MCF 10A (cell line): ENCODE results near the gene MVB12B. TPM values are rescaled to one million over a fixed set of nuclear protein-coding genes. Genes with fewer than 3 reads are reported as not detected.

ENCODE experiments used
- BruUV-seq: library from RNA; stranded (reverse); fragments of 400-500 nt; replicated peaks from 2 replicates; lab custom pipeline; 2021; lab: Mats Ljungman, UMichigan
- CTCF ChIA-PET: fragments of 300-600 bp; sonication (Branson Sonifier 250); formaldehyde crosslinking; extraction: SDS; loops from one replicate; lab custom pipeline; 2021; ENCODE audit warnings: antibody characterized with exemption, inconsistent platforms; lab: Yijun Ruan, JAX
- POLR2A ChIA-PET: fragments of 300-600, 350-650 bp; sonication (Branson Sonifier 250); formaldehyde crosslinking; extraction: SDS; loops from one replicate; lab custom pipeline; 2020; ENCODE audit warnings: antibody characterized with exemption, inconsistent platforms; lab: Yijun Ruan, JAX
- DNase-seq: peaks from one replicate; pipeline ENCODE4 v3.0.0-alpha.2; 2018; ENCODE audit not compliant: unreplicated experiment
- H3K27ac Mint-ChIP-seq: one replicate; pipeline ENCODE4 v1.8.0; 2022; ENCODE audit warnings: mild to moderate bottlenecking, low read depth, mixed read lengths; ENCODE audit not compliant: unreplicated experiment
- H3K27me3 Mint-ChIP-seq: one replicate; pipeline ENCODE4 v1.8.0; 2022; ENCODE audit warnings: mixed read lengths; ENCODE audit not compliant: insufficient read depth, unreplicated experiment
- H3K36me3 Mint-ChIP-seq: one replicate; pipeline ENCODE4 v1.8.0; 2022; ENCODE audit warnings: mild to moderate bottlenecking, moderate library complexity, mixed read lengths; ENCODE audit not compliant: insufficient read depth, unreplicated experiment
- H3K4me1 Mint-ChIP-seq: one replicate; pipeline ENCODE4 v1.8.0; 2022; ENCODE audit warnings: mixed read lengths; ENCODE audit not compliant: insufficient read depth, unreplicated experiment
- H3K4me3 Mint-ChIP-seq: one replicate; pipeline ENCODE4 v1.8.0; 2022; ENCODE audit warnings: mild to moderate bottlenecking, moderate library complexity, mixed read lengths; ENCODE audit not compliant: unreplicated experiment
- H3K9me3 Mint-ChIP-seq: one replicate; pipeline ENCODE4 v1.8.0; 2022; ENCODE audit warnings: mixed read lengths; ENCODE audit not compliant: unreplicated experiment
- intact Hi-C: fragments of 100-400 bp; cut with micrococcal nuclease; formaldehyde crosslinking; loops from 2 replicates; pipeline ENCODE4 v1.14.1; 2022
- total RNA-seq: library from RNA; stranded (reverse); gene quantifications from 2 replicates; pipeline ENCODE4 v1.2.3, GENCODE V29; 2022
- TF ChIP-seq, protein P1 (sequence below): fragments of 200-600 bp; IDR thresholded peaks from one replicate; pipeline ENCODE4 v1.8.0; 2022; ENCODE audit warnings: antibody characterized with exemption, mild to moderate bottlenecking; ENCODE audit not compliant: unreplicated experiment

Gene MVB12B
- total RNA-seq, 1 experiment from 2014 or later = 5.5 TPM

DNA sequence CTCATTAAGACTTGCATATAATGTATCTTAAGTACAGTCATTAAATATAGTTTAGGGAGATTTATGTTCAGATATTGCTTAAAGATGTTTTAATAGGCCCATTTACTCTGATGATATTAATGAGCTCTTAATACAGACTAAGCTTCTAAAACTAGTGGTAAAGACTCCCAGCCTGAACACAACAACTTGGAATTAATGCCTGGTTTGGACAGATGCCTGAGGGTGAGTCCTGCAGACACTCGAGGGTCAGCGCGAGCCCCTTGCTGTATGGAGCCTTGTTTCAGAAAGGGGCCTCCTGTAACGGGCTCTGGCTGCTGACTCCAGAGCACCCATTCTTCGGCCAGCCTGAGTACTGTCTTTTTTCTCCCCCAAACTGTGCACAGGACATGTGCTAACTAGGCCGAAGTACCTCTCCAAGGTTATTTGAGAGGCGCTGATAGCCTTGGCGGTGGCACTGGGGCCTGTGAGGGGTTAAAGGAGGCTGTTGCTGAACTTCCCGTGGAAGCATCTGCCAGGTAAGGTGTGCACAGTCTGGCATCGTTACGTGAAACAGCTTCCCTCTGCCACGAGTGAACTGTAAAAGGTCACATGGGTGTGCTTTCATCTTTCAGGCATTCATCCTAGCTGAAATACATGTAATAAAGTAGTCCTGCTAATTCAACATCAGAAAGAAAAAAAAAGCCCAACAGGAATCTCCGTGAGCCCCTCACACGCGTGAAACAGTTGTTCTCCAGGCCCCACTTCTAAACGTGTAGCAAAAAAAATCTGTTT, 113.4 kb downstream of the MVB12B start:
- Mint-ChIP-seq H3K27ac (no peak overlapping the region), H3K36me3 (no peaks in the 10 kb centered on the region), H3K27me3 (no peaks in the 10 kb centered on the region), H3K9me3 (no peaks in the 10 kb centered on the region), H3K4me3 (no peak overlapping the region), H3K4me1 (no peaks in the 10 kb centered on the region)
- TF ChIP-seq, protein P1, sequence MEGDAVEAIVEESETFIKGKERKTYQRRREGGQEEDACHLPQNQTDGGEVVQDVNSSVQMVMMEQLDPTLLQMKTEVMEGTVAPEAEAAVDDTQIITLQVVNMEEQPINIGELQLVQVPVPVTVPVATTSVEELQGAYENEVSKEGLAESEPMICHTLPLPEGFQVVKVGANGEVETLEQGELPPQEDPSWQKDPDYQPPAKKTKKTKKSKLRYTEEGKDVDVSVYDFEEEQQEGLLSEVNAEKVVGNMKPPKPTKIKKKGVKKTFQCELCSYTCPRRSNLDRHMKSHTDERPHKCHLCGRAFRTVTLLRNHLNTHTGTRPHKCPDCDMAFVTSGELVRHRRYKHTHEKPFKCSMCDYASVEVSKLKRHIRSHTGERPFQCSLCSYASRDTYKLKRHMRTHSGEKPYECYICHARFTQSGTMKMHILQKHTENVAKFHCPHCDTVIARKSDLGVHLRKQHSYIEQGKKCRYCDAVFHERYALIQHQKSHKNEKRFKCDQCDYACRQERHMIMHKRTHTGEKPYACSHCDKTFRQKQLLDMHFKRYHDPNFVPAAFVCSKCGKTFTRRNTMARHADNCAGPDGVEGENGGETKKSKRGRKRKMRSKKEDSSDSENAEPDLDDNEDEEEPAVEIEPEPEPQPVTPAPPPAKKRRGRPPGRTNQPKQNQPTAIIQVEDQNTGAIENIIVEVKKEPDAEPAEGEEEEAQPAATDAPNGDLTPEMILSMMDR = no peak
- BruUV-seq = no TSS peak
- intact Hi-C loops = no loop called here
- POLR2A ChIA-PET = interaction anchor here (0.6 kb wide), 1 partner anchor 158 kb away, joined by 3 read pairs; no protein-coding TSS in a partner anchor
- DNase-seq = no peak
- CTCF ChIA-PET = interaction anchor here (0.7 to 1.1 kb wide), 3 partner anchors 51 to 1033 kb away, joined by 3 read pairs; no protein-coding TSS in a partner anchor

DNA sequence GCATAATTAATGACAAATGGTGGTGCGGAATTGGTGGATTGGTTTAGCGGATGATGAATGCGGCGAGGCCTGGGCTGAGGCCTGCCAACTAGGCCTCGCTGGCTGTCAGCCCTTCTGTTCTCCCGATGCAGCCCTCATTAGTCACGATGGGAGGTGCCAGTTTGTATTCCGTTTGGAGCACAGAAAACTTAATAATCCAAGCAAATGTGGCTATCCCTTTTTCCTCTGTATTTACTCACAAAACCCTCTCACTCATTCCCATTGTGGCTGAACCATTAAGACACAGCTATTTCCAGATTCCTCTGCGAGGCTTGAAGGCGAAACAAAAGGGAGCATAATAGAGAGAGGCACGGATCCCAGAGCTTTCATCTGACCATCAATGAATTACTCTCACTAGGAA, 114.3 kb downstream of the MVB12B start:
- intact Hi-C loops = no loop called here
- Mint-ChIP-seq H3K4me1 (no peaks in the 10 kb centered on the region), H3K27ac (no peak overlapping the region), H3K36me3 (no peaks in the 10 kb centered on the region), H3K27me3 (no peaks in the 10 kb centered on the region), H3K4me3 (no peak overlapping the region), H3K9me3 (no peaks in the 10 kb centered on the region)
- ChIA-PET POLR2A (no interaction called here), CTCF (interaction anchor here (0.6 to 1.1 kb wide), 2 partner anchors 51 to 1034 kb away, joined by 3 to 4 read pairs; no protein-coding TSS in a partner anchor)
- TF ChIP-seq, protein P1 = no peak
- no TSS peak for BruUV-seq
- DNase-seq = no peak

DNA sequence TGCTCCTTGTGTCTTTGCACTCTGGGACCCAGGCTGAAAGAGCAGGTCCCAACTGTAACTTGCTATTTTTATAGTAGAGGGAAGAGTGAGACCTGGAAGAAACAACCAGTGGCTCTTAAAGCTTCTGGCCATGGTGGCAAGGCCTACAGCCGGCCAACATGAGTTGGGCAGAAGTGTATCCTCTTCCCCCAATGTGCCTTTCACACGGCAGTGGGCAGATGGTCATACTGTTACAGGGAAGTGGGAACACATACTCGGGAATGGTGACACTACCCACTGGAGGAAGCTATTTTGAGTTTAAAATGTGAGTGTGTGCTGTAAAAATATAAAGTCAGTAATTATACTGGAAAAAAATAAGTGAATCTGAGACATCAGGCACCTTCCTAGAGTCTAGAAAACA, 116.0 kb downstream of the MVB12B start:
- TF ChIP-seq, protein P1 = no peak
- DNase-seq = no peak
- BruUV-seq = no TSS peak
- H3K4me3 Mint-ChIP-seq = no peak overlapping the region
- H3K27me3 Mint-ChIP-seq = no peaks in the 10 kb centered on the region
- intact Hi-C loops = no loop called here
- no peaks in the 10 kb centered on the region for H3K4me1 Mint-ChIP-seq
- ChIA-PET POLR2A (interaction anchor here (1.4 kb wide), 1 partner anchor 20 kb away, joined by 3 read pairs; no protein-coding TSS in a partner anchor), CTCF (interaction anchor here (0.7 to 0.8 kb wide), 2 partner anchors 15 to 48 kb away, joined by 3 read pairs; no protein-coding TSS in a partner anchor)
- H3K27ac Mint-ChIP-seq = no peak overlapping the region
- no peaks in the 10 kb centered on the region for H3K9me3 Mint-ChIP-seq
- H3K36me3 Mint-ChIP-seq = no peaks in the 10 kb centered on the region

DNA sequence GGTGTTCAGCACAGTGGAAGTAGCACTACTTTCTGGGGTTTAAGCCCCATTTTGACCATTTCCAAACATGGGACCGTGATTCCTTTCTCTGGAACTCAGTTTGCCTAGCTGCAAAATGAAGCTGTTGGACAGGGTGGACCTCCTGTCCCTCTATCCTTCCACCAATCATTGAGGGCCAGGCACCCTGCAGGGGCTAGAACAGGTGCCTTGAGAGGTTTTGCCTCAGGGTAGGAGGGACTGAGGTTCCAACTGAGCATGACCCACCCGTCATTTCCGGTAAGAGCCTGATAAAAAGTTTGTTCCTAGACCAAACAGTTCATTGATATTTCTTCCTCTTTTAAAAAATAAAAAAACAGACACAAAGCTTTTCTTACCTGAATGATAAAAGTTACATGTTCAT, 116.5 kb downstream of the MVB12B start:
- ChIA-PET POLR2A (interaction anchor here (0.6 to 1.4 kb wide), 2 partner anchors 20 to 111 kb away, joined by 3 read pairs; no protein-coding TSS in a partner anchor), CTCF (interaction anchor here (0.6 to 0.8 kb wide), 3 partner anchors 16 to 1034 kb away, joined by 3 to 5 read pairs (median 3); no protein-coding TSS in a partner anchor)
- Mint-ChIP-seq H3K9me3 (no peaks in the 10 kb centered on the region), H3K27ac (no peak overlapping the region), H3K4me1 (no peaks in the 10 kb centered on the region), H3K36me3 (no peaks in the 10 kb centered on the region), H3K4me3 (no peak overlapping the region), H3K27me3 (no peaks in the 10 kb centered on the region)
- TF ChIP-seq, protein P1 = no peak
- BruUV-seq = no TSS peak
- intact Hi-C loops = no loop called here
- DNase-seq = no peak
